ENCODE results near the gene ARHGEF37.
A peak's percentile ranks its signal among the peaks of the same experiment; 100 is the strongest.

Gene ARHGEF37

DNA sequence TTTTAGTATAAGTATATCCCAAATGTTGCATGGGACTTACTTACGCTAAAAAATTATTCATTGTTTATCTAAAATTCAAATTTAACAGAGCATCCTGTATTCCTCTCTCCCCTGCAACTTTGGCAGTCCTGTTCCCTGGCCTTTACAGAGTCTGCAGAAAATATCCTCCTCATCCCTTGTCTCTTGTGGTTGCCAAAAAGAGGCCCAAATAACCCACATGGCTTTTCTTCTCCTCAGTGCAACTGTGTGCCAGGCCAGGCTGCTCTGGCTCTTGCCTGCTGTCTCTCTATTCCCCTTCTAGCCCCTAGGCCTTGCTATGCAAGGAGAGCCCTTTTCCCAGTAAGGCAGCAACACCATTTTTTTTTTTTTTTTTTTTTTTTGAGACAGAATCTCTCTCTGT lies 23.0 kb downstream of the ARHGEF37 start:
- no peak for DNase-seq

DNA sequence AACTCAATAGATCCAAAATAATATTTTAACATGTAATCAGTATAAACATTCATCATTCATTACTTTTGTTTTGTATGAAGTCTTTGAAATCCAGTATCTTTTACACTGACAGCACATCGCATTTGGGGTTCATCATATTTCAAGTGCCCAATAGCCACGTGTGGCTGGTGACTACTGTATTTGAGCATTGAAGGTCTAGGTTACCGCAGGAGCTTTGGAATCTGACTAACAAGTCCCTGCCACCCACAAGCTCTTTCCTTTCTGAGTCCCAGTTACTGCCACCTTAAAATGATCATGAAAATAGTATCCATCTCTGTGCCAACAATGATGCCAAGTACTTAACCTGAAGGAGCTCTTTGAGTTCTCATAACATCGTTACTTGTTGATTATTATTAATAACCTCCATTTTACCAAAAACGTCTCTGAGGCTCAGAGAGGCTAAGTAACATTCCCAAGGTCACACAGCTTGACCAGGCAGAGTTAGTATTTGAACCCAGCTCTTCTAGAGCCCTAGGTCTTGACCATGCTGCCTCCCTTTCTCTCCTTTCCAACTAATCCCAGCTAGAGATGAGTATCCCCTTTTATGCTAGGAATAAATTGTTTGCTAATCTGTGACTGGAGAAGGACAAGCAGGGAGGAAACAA lies 24.2 kb downstream of the ARHGEF37 start:
- DNase-seq: no peak

DNA sequence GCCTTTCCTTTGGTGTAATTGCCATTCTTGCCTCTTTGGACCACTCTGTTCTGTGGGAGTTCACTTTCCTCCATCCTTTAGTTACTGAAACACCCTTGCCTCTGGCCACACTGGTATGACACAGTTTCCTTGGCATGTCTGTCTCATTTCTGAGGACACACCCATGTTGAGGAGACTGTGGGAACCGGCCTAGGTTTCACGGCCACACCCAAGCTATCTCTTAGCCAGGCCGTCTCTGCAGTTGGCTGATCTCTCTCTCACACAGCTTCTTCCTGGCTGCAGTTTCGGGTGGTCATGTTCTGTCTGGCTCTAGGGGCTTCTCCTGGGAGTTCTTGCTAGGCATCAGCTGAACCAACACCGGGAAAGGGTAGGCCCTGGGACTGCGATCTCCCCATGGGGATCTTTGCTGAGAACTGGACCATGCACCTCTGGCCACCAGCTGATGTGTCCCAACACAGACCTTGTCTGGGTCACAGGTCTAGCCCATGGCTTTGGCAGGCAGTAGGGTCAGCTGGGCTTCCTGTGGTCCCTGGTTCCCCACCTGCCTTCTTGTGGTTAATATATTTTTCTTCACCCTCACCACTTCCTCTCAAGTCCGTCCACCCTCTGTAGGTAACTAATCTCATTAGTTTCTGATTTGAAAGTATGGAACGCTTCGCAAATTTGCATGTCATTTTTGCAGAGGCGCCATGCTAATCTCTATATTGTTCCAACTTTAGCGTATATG lies 24.9 kb downstream of the ARHGEF37 start:
- DNase-seq: no peak

DNA sequence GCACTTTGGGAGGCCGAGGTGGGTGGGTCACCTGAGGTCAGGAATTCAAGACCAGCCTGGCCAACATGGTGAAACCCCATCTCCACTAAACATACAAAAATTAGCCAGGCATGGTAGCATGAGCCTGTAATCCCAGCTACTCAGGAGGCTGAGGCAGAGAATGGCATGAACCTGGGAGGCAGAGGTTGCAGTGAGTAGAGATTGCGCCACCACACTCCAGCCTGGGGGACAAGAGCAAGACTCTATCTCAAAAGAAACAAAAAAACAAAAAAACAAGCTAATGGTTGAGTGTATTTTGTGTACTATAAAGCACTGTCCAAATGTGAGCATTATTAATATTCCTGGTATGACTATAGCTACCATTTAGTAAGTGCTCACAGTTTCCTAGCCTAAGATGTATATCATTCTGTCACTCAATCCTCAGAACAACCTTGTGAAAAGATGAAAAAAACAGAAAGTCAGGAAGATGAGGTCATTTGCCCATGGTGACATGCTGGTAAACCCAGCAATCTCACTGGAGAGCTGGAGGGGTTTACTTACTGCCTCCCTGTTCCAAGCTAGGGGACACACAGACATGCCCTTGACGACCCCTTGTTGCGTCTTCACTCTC lies 27.7 kb downstream of the ARHGEF37 start:
- no peak for DNase-seq

DNA sequence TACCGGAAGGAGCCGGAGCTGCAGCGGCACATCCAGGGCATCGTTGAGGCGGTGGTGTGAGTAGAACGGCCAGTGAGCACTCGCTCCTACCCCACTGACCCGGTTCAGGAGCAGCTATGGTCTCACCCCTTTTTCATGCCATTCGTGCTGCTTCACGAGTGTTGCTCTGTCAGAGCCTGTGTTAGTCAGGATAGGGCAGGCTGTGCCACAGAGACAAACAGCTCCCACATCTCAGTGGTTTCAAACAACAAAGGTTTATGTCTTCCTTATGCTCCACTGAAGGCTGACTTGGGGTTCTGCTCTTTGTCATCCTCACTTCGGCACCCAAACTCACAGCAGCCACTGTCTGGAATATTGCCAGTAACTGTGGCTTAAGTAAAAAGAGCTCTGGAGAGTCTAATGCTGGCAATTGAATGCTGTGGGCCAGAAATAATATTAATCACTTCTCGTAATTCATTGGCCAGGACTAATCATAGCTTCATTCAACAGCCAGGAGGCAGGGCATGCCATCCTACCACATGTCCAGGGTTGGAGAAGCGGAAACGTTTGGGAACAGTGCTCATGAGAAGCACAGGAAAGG lies 28.4 kb downstream of the ARHGEF37 start:
- no peak for DNase-seq

DNA sequence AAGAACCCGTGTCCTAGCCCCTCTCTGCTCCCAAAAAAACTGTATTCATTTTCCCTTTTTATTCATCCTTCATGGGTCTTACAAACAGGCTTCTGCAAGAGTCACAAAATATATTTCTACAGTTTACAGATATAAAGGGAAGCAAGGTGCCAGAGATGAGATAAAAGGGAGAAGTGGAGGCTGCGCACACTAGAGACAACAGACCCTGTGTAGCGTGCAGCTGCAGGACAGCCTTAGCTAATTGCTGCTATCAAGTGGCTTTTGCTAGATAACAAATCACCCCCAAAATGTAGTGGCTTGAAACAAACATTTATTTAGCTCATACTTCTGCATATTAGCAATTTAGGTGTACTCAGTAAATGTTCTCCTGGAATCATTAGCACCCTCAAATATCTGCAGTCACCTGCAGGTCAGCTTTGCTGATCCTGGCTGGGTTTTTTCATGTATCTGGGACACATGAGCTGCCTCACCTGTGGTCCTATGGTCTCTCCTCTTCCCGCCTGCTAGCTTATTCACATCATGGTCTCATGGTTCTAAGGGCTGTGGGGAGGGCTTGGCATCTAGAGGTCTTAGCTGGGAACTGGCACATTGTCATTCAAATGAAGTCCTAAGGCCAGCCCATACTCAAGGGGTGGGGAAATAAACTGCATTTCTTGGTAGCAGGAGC lies 29.4 kb downstream of the ARHGEF37 start:
- DNase-seq: no peak

DNA sequence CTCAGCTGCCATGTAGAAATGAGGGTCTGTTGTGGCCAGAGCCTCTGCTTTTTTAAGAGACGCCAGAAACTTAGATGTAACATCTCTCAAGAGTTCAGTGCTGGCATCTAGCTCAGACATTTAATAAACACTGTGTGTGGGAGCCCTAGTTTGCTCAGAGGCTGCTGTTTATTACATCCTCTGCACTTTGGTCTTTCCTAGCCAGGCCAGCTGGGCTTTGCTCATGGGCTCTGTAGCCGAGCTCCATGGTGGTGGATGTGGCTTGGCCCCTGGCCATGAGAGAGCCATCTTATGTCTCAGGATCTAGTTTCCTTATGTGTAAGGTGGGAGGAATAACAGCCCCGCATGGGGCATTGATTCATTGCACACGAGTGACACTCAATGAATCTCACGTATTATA lies 30.0 kb downstream of the ARHGEF37 start:
- no peak for DNase-seq

DNA sequence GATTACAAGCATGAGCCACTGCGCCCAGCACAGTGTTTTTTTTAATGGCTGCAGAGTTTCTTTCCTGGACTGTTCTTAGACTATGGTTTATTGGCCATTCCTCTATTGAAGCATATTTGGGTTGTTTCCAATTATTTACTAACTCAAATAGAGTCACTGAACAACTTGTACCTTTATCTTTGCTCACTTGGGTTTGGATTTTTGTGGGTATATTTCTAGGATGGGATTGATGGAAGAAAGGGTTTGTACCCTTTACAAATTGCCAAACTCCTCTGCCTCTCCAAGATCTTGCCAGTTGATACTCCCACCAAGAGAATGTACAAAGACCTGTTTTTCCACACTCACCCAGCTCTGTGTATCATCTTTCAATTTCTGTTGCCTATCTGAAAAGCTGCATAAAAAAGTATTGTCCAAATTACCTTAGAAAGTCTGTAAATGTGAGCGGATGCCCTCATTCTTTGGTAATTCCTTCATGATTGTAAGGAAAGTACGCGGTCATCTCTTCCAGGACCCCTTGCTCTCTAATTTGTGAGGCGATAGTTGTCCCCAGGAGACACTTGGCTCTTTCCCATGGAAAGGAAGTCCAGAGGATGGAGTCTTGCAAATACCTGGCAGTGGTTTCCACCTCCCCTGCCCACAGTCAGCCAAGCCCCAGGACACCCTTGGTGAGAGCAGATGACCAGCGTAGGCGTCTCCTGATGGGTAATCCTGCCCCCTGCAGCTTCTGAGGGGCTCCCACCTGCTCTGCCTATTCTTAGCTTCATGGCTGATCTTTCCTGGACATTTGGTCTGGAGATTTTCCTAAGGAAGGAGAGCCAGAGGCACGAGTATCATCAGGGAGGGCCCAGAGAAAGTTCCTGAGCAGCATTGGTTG lies 33.0 kb downstream of the ARHGEF37 start:
- no peak for DNase-seq

DNA sequence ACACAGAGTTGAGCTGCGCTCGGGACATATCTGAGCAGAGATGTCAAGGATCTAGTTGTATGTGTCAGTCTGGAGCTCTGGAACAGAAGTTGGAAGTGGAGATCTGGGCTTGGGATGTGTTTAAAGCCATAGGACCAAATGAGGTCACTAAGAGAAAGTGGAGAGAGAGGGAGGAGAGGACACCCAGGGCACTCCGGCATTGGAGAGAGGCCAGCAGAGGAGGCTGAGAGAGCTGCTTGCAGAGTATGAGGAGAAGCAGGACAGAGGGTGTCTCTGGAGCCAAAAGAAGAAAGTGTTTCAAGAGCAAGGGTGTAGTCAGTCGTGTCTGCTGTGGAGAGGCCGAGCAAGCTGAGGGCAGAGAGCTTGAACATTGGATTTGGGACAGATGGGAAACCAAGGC lies 34.7 kb downstream of the ARHGEF37 start:
- DNase-seq: no peak

DNA sequence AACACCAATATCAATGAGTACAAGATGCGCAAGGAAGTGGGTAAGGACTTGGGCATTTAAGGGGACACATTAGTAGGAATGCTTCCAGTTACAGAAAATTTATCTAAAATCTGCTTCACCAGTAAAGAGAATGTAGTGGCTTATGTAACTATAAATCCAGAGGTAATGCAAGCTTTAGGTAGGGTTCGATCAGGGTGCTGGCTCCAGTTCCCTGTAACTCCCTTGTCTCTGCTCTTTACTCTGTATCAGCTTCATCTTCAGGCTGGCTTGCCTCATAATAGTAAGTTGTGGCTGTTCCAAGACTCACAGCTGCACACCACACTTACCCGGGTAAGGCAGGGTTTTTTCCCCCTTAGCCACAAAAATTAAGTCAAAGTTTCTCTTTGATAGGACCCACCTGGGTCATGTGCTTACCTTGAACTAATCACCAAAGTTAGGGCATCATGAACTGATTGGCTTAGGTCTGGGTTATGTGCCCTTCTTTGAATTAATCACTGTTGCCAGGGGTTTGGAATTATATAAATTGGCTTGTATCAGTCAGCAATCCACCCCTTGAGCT lies 35.5 kb downstream of the ARHGEF37 start:
- DNase-seq: no peak

DNA sequence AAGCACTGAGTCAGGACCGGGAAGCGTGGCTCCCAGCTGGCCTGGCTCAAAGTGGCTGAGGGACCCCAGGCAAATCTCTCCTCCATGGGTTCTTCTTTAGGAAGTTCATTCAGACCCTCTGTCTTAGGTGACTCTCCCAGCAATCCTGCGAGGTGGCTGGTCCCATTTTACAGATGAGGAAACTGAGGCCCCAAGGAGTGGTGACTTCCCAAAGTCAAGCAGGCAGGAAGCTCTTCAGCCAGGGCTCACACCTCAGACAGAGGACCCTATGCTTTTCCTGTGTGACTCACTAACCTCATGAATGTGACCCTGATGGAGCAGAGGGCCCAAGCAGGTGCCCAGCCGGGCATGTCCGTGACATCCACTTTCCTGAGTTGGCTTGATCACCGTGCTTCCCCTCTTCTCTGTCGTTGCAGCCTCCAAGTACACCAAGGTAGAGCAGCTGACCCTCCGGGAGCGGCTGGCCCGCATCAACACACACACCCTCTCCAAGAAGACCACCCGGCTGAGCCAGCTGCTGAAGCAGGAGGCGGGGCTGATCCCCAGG lies 36.5 kb downstream of the ARHGEF37 start:
- DNase-seq: no peak

DNA sequence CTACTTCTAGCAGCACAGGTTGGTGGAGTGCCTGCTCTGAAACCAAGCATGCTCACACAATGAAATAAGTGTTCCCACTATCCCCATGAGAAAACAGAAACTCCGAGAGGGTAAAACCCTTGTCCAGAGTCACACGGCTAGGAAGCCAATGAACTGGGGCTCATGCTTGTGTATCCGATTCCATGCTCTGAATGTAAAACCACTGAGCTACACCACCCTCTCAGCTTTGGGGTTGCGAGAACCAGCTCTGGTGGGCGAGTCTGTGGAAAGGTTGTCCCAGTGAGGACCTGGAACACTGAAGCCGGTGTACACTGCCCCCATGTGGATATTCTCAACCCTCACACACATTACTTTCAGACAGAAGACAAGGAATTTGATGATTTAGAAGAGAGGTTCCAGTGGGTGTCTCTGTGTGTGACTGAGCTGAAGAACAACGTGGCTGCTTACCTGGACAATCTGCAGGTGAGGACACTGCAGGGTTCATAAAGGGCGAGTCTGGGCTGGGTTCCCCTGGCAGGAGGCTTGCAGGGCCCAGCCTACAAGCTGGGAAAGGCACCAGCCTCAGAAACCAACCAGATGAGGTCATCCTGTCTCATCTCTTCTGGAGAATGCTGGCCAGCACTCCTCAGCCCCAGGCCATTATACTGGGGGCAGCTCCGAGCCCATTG lies 37.4 kb downstream of the ARHGEF37 start:
- DNase-seq: peak; percentile 71

DNA sequence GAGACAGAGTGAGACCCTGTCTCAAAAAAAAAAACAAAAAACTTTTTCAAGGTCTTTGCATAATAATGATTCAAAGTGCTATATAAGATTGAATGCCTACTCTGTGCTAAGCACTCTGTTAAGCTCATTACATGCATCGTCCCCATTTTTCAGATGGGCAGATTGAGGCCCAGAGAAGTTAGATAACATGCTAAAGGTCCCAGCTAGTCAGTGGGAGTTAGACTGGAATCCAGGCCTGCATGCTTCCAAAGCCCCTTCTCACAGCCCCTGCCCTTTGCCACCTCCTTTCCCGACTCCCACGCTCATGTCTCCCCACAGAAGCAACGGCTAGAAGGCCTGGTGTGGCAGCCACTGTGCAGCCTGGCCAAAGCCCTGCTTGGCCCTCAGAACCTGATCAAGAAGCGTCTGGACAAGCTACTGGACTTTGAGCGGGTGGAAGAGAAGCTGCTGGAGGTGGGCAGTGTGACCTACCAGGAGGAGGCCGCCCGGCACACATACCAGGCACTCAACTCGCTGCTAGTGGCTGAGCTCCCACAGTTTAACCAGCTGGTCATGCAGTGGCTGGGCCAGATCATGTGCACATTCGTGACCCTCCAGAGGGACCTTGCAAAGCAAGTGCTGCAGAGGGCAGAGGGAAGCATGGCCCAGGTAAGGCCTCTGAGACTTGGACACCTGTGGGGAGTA lies 40.3 kb downstream of the ARHGEF37 start:
- DNase-seq: no peak

DNA sequence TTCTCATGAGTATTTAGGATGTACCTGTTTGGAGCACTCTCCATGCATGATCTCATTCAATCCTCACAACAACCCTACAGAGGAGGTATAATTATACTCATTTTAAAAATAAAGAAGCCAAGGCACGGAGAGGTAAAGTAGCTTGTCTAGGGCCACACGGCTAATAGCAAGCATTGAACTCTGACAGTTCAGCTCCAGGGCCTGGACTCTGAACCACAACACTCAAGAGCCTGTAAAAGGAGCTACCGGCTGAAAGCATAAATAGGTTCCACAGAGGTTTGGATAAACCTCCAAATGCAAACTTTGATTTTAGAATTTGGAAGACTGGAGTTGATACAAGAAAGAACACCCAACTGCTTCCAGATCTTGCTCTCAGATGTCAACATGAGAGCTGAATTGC lies 41.2 kb downstream of the ARHGEF37 start:
- DNase-seq: no peak

DNA sequence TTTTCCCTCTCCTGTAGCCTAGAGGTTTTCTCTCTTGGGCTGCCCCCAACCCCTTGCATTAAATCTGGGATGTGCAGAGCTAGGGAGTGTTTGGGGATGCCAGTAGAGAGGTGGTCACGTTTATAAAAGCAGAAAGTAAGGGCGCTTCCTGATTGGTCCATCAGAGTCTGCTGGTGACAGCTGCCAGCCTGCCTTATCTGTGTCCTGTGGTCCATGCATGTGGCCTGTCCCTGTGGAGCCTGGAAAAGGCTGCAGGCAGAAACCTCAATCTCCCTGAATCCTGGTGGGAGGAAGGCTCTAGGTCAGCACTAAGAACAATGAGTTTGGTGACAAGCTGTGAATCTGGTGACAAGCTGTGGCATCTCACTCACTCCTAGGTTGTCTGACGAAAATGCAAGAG lies 42.2 kb downstream of the ARHGEF37 start:
- DNase-seq: no peak

DNA sequence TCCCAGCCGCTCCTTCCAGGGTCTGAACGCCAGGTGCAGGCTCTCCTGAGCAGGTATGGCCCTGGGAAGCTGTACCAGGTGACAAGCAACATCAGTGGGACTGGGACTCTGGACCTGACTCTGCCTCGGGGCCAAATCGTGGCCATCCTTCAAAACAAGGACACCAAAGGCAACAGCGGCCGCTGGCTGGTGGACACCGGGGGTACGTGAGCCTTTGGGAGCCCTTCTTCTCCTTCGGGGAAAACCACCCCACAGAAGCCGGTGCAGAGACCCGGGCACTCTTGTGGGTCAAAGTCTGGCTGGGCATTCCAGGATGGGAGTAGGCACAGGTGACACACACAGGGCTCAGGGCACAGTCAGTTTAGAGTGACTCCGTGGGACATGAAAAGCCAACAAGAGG lies 45.8 kb downstream of the ARHGEF37 start:
- DNase-seq: no peak

DNA sequence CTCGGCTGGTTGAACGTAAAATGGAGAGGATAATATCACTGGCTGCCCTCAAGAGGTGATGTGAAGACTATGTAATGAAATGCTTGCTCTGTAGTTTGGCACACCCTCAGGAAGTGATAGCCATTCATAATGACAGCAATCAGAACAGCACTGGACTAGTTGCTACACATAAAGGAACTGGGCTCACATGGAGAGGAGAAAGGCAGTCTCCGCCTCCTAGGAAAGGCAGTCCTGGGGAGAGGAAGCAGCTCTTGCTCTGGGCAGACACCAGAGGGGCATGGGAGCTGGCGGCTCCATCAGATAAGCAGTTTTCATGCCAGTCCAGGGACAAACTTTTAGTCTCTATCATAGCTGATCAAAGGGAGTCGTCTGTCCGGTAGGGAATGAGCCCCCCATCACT lies 46.9 kb downstream of the ARHGEF37 start:
- DNase-seq: no peak

DNA sequence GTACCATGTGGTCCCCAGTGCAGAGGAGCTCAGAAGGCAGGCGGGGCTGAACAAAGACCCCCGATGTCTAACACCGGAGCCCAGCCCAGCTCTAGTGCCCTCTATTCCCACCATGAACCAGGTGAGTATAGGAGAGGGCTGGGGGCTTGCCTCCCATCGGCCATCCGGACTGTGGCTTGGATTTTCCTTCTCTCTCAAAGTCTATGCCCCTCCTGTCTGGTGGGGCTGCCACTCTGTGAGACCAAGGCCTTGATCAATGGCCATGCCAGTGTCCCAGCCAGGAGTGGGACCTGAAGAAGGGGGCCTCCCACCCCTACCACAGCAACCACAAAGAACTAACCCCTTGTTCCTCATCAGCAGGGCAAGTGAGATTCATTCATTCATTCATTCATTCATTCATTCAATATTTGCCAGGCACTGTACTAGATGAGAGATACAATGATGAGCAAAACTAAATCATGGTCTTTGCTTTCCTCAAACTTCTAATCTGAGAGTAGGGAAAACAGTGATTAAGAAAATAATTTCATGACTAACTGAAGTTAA lies 47.6 kb downstream of the ARHGEF37 start:
- no peak for DNase-seq

DNA sequence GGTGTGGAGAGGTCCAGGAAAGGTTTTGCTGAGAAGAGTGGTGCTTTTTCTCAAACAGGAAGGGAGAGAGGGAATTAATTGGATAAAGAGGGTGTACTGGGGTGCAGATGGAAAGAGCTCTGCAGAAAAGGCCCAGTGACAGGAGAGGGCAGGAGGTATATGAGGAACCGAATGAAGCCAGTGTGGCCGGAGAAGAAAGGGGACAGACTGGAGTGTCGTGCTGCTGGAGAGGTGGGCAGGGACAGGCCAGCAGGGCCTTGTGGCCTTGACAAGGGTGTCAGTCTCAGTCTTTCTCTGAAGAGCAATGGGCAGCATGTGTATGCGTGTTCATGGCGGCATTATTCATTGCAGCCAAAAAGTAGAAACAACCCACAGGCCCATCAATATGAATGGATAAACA lies 48.1 kb downstream of the ARHGEF37 start:
- no peak for DNase-seq

DNA sequence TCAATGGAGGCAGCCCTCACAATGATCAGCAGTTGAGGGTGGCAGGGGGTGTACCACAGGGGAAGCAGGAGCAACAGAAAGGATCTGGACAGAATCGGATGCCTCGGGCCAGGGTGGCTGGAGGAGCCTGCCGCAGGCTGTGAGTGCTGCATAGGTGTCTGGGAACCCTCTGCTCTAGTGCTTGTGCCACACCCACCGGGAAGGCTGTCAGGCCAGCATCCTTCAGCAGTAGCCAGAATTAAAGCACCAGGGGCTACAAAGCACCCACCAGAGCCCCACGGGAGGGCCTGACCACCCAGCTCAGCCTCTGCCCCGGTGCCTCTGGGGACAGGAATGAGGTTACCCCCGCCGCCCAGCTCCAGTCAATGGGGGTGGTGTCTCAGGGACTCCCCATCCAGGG lies 49.0 kb downstream of the ARHGEF37 start:
- no peak for DNase-seq

Data from NCI-H82 (cell line).